HL-60/S4 (cell line): Measurements from ENCODE around the gene SHC3.

Experiments used
- in situ Hi-C: fragments of 300-500 bp; cut with MboI; formaldehyde crosslinking; loops from 2 replicates; pipeline ENCODE4 v1.14.3; 2022; ENCODE audit warnings: low sequenced_read_pairs

SHC3 gene

DNA sequence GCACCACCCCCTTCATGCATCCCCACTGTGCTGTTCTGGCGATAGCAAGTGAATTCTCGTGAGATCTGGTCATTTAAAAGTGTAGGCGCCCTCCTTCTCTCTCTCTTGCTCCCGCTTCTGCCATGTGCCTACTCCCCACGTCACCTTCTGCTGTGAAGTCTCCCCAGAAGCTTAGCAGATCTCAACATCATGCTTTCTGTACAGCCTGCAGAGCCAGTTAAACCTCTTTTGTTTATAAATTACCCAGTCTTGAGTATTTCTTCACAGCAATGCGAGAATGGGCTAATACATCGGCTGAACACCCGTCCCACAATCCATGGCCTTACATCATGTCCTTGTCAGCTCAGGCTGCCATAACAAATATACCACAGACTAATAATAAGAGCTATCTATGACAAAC, 17.4 kb downstream of the SHC3 start:
- in situ Hi-C loops = no loop called here

DNA sequence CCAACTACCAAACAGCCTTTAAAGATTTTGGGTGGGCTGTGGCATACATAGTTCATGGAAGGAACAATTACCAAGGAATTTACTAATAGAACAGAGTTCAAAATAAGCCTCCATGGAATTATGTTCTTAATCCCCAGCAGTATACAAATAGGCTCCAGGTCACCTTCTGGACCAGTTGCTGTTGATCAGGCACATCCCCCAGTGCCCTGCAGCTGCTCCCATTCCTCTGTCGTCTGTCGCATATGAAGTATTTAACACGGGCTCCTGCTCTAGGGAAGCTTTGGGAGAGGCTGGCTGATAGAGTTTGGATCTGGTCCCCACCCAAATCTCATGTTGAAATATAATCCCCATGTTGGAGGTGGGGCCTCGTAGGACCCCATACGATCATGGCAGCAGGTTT, 17.8 kb downstream of the SHC3 start:
- in situ Hi-C loops = no loop called here

DNA sequence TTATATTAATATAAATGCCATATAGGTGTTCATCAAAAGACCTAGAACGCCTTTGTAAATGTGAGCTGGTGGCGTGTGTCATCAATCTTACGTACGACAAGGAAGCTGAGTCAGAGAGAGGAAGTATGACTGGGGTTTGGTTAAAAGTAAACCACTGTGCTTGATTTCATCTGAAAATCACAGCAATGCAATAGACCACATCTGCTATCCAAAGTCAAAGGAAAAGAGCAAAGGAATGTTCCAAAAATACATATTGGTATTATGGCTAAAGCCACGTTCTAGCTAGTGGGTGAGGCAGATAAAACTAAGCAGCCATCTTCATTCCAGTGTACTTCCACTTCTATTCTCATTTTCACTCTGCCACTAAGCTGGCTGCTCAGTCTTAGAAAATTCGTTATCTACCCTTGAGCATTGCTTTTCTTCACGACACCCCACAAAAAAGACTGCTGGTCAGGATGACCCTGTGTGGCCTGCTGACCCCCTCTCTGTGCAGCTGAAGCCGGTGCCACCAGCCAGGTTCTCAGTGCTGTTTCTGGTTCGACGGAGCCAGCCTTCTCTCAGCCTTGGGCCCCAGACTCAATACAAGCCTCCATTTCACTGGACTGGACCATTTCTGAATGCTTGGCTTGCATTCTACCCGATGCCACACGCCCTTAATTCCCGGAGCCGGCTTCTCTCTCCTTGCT, 23.8 kb downstream of the SHC3 start:
- in situ Hi-C loops = no loop called here

- in situ Hi-C loops = no loop called here
Measured at GRCh38 chr9:89154218-89154617, 24.4 kb downstream of the SHC3 start.

DNA sequence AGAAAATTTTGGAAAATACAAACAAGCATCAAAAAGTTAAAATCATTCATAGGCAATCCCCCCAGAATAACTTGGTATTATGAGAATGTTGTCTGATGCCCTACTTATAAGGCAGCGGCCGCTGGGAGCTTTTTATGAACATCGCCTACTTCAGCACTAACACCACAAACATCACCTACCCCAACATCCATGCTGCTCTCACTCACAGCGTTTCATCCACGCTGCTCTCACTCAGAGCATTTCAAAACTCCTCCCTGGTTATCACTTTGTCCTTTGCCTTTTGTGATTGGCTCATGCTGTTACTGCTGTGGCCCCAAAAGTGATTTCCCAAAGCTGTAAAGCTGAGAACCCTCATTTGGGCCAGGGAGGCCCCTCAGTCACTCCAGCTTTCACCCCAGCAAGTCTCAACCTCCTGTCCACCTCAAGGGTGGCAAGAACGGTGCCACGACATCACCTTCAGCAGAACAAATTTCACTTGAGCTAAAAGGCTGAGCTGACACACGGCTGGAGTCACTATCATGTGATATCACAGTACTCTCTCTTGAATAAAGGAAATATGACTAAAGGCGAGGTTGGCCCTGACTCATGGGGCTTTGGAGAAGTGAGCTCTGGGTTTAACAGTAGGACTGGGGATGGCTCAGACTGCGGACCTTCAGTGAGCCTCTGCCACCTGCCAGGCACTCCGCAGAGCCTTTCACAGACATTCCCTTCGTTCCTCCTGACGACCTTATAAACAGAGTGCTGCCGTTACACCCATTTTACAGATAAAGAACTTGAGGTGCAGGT, 25.2 kb downstream of the SHC3 start:
- in situ Hi-C loops = no loop called here

GRCh38 chr9:89149726-89150125, 28.9 kb downstream of the SHC3 start:
- in situ Hi-C loops = no loop called here

- in situ Hi-C loops = no loop called here
Measured at GRCh38 chr9:89145097-89145496, 33.5 kb downstream of the SHC3 start.

- in situ Hi-C loops = no loop called here
Measured at GRCh38 chr9:89144238-89144637, 34.4 kb downstream of the SHC3 start.

- in situ Hi-C loops = no loop called here
Measured at GRCh38 chr9:89143266-89143665, 35.4 kb downstream of the SHC3 start.

- in situ Hi-C loops = no loop called here
Measured at GRCh38 chr9:89139455-89139854, 39.2 kb downstream of the SHC3 start.

DNA sequence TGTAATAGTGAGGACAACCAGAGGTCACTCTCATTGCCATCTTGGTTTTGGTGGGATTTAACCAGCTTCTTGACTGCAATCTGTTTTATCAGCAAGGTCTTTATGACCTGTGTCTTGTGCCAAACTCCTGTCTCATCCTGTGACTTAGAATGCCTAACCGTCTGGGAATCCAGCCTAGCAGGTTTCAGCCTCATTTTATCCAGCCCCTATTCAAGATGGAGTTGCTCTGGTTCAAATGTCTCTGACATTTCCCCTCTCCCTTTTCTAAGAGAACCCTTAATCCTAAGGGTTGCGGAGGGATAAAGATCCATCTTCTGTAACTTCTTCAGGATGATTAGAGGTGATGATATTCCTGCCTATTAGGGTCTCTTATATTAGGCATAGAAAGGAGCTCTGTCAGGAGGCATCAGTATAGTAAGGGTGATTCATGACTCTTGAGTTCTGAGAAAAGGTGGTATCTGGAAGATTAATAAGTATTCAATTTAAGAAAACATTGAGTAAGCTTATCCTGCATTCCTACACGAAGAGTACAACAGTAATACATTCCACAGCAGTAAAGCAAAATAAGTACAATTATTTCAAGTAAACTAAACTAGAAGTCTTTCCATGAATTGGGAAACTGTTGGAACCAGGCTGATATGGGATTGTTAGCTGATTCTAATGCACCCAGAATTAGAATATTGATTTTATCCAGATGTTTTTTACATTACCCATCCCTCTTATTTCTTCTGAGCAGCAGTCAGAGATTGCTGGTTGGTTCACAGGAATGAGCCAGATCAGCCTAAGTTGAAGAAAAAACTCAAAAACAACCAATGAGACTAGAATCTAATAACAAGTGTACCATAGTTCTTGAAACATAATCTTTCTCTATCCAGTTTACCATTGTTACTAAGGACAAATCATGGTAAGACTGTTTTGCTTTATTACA, 39.9 kb downstream of the SHC3 start:
- in situ Hi-C loops = no loop called here

GRCh38 chr9:89137542-89138462, 40.8 kb downstream of the SHC3 start:
- in situ Hi-C loops = no loop called here

GRCh38 chr9:89135591-89136166, 42.9 kb downstream of the SHC3 start:
- in situ Hi-C loops = no loop called here

- in situ Hi-C loops = no loop called here
Measured at GRCh38 chr9:89134709-89135108, 43.9 kb downstream of the SHC3 start.

DNA sequence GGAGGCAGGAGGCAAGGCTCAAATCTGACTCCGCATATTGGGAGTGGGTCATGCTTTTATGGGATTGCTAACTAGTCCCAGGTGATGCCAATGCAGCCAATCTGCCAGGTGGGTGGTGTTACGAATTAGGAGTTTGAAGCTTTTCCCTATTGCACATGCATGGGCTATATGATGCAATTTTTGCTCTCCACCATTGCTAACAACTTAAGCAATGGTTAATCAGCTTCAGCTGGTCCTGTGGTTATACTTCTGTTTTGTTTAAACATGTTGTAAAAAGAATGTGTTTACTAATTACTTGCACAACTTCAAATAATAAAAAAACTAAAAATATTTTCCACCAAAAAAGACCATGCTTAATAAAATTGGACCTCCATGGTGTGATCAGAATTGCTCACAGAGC, 55.7 kb downstream of the SHC3 start:
- in situ Hi-C loops = no loop called here

DNA sequence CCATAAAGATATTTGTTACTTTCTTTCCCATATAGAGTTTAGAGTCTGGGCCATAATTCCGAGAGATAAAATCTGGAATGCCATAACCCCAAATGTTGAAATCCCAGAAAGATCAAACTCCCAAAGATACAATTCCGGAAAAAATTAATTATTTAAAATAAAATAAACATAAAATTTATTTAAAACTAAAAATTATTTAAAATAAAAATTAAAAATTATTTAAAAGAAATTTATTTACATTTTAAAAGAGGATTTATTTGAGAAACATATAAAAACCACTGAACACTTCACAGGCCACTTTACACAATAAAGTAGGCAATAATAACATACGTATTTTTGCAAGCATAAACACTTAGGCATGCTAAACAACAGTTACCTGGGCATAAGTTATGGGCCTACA, 57.9 kb downstream of the SHC3 start:
- in situ Hi-C loops = no loop called here

GRCh38 chr9:89116805-89117192, 61.8 kb downstream of the SHC3 start:
- in situ Hi-C loops = no loop called here

GRCh38 chr9:89116064-89116804, 62.4 kb downstream of the SHC3 start:
- in situ Hi-C loops = no loop called here

DNA sequence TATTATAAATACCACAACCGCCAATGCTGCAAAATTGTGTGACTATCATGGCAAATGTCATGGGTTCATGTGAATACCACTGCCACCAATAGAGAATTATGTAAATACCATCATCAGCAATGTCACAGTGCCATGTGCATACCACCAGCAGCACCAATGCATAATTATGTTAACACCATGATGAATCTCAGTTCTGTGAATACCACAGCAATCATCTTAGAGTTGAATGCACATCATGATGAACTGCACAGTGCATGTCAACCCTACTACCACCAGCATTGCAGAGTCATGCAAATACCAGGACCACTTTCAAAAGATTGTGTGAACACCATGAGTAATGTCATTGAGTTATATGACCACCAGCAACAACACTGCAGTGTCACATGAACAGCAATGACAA, 63.2 kb downstream of the SHC3 start:
- in situ Hi-C loops = no loop called here
